ENCODE data around the gene ATXN10. TPM values are rescaled to one million over a fixed set of nuclear protein-coding genes. Genes with fewer than 3 reads are reported as not detected.
"Not testable (repeated sequence)": the region's sequence is repeated elsewhere in the genome, so short reads cannot be mapped to it uniquely, and the experiment has no call there.

ATXN10 gene, protein sequence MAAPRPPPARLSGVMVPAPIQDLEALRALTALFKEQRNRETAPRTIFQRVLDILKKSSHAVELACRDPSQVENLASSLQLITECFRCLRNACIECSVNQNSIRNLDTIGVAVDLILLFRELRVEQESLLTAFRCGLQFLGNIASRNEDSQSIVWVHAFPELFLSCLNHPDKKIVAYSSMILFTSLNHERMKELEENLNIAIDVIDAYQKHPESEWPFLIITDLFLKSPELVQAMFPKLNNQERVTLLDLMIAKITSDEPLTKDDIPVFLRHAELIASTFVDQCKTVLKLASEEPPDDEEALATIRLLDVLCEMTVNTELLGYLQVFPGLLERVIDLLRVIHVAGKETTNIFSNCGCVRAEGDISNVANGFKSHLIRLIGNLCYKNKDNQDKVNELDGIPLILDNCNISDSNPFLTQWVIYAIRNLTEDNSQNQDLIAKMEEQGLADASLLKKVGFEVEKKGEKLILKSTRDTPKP
- 97.7 and 103 TPM in 2 replicates for total RNA-seq (2014; rRNA removed; shearing (Covaris generic))

DNA sequence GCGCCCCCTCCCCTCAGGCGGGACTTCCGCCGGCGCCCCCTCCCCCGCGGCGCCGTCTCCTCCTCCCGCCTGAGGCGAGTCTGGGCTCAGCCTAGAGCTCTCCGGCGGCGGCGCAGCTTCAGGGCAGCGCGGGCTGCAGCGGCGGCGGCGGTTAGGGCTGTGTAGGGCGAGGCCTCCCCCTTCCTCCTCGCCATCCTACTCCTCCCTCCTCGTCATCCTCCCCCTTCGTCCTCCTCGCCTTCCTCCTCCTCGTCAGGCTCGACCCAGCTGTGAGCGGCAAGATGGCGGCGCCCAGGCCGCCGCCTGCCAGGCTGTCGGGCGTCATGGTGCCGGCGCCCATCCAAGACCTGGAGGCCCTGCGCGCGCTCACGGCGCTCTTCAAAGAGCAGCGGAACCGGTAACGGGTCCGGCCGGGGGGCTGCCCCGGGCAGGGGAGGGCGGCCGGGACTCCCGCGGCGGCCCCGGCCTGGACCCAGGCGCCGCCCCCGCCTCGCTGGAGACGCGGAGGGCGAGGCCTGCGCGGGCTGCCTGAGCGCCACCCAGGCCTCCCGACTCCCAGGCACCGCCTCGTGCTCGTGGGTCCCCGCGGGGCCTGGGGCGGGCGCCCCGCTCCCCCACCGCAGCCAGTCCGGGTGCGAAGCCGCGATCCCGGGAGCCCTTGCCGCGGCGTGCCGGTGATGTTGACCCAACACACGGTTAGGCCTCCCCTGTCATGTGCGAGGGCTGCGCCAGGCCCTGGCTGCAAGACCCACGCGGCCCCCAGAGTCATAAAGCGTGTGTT is at the start of gene ATXN10:
ATXN10 (plus strand) TSS at position 52 of the 781 bp plus-strand sequence; CDS start at position 282, 230 bp downstream.
- DNase-seq (ENCODE audit: low read depth) = peak; percentile 70

- no peak for DNase-seq (ENCODE audit: low read depth)
Measured at GRCh38 chr22:45621836-45622600, 49.6 kb upstream of the ATXN10 start.

DNA sequence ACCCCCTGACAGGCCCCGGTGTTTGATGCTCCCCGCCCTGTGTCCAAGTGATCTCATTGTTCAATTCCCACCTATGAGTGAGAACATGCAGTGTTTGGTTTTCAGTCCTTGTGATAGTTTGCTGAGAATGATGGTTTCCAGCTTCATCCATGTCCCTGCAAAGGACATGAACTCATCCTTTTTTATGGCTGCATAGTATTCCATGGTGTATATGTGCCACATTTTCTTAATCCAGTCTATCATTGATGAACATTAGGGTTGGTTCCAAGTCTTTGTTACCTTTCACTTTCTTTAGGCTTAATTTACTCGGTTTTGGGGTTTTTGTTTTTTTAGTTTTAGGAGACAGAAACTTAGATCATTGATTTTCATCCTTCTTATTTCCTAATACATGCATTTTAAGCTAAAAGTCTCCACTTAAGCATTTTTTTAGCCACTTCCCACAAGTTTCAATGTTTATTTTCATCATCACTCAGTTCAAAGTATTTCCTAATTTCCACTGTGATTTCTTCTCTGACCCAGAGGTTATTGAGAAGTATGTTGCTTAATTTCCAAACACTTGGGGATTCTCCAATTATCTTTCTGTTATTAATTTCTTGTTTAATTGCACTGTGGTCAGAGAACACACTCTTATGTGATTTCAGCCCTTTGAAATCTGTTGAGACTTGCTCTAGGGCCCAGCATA is 48.0 kb upstream of the ATXN10 start:
- not testable (repeated sequence) for DNase-seq (ENCODE audit: low read depth)

GRCh38 chr22:45626198-45626651 is 45.4 kb upstream of the ATXN10 start:
- no peak for DNase-seq (ENCODE audit: low read depth)

DNA sequence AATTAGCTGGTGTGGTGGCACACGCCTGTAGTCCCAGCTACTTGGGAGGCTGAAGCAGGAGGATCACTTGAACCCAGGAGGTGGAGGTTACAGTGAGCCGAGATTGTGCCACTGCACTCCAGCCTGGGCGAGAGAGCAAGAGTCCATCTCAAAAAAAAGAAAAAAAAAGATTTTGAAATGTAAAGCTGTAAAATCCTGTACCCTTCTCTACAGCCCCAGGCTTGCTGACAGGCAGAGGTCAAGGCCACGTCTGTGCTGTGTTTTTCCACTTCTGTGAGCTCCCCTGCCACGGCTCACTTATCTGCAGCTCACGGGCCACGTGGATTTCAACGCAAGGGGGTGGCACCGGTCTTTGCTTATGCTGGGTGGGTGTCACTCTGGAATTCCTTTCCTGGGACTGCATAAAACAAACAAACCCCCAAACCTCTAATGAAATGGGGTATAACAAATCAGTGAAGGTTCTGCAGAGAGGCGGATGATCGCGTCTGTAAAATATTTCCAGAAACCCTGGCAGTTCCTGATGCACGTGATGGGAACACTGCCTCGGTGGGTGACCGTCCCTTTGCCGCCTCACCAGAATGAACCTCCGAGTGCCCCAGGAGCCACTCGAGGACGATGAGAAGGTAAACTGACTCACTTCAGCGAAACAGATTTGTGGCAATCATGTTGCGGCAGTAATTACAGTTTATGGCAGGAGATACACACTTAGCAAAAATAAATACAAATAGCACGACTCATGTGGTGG is 44.0 kb upstream of the ATXN10 start:
- no peak for DNase-seq (ENCODE audit: low read depth)

DNA sequence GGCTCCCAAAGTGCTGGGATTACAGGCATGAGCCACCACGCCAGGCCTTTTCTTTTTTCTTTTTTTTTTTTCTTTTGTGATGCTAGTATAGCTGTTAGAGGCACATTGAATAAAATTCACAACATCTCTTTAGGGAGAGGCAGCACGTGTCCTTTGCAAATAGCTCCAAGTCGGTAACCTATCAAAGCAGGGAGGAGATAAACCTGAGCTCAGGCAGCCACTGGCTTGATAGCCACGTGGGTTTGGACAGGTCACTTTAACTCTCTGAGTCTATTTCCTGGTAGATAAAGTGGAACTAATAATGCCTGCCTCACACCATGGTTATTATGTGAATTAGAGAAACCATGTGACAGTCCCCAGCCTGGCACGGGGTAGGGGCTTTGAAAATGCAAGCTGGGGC is 43.1 kb upstream of the ATXN10 start:
- DNase-seq (ENCODE audit: low read depth) = no peak

DNA sequence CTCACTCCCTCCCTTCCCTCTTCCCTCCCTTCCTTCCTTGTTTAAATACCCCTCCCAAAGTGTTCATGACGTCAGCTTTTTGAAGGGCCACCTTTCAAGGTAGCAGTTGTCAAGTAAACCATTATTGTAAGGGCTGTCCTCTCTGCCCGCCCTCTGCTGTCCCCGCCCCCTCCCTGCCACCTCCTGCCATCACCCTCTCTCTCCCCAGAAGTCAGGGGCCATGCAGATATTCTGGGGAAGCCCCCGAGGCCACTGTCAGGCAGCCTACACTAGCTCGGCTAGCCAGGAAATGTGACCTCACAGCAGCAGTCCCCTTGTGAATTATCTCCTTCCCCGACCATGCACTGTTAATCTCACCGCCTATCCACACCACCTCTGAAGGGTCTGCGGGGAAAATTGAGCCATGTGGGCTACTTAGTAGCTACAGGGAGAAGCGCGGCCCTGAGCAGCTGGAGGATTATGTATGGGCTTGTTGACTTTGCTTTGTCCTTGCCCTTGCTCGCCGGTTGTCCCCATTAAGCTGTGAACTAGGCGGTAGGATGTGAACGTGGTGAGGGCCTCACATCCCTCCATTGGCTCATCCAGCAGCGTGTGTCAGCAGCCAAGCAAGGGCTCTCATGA is 42.1 kb upstream of the ATXN10 start:
- DNase-seq (ENCODE audit: low read depth) = no peak

GRCh38 chr22:45630436-45630835 is 41.2 kb upstream of the ATXN10 start:
- DNase-seq (ENCODE audit: low read depth) = no peak

DNA sequence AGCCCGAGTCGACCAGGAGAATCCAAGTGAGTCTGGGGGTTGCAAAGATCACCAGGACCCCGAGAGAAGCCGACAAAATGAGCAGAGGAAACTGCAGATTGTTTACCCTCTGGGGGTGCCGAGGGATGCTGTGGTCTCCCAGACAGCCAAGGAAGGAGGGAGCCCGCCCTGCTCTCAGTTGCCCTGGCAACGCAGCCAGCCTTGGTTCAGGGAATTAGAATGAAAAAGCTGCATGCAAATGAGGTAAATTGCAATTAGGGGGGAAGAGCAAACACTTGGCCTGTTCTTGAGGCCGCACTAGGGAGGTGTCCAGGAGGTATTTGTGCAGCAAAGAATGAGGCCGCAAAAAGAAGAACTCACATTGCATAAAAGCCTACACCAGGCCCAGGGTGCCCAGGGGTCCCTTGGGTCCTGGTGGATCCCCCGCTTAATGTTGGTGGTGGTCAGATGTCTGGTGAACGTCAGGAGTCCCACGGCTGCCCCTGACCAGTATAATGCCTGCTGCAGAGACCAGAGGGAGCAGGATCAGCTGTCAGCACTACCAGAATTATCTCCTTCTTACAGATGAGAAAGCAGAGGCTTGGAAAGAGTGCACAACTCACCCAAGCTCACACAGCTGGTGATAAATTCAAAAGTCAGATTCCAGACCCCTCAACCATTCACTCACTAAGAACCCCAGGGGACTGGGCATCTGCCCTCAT is 40.3 kb upstream of the ATXN10 start:
- DNase-seq (ENCODE audit: low read depth) = no peak

DNA sequence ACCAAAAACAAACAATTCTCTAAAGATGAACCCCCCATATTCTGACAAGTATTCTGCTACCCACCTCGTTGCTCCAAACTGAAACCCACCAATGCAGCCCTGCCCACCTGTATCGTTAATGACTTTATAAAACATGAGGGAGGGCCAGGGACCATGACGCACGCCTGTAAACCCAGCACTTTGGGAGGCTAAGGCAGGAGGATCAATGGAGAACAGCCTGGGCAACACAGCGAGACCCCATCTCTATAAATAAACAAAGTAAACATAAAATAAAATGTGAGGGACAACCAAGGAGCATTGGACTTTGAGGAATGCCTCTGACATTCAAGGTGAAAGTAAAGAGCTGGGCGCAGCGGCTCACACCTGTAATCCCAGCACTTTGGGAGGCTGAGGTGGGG is 39.8 kb upstream of the ATXN10 start:
- no peak for DNase-seq (ENCODE audit: low read depth)

- no peak for DNase-seq (ENCODE audit: low read depth)
Measured at GRCh38 chr22:45632791-45633515, 38.7 kb upstream of the ATXN10 start.

DNA sequence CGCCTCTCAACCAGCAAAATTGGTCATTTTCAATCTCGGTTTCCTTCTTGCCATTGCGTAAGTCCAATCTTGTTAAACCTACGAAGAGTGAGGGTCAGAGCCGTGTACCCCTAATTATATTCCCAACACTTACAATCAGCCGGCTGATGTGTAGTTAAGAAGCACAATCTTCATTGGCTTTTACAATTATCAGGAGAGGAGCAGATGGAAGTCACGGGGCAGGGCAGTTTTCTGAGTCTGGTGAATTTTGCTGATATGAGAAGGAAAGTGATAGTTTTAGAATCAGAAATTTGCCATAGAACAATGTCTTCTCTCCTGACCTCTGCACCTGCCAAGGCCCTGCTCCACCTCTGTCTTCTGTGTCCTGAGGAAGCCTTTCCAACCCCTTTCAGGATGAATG is 35.0 kb upstream of the ATXN10 start:
- DNase-seq (ENCODE audit: low read depth) = no peak

DNA sequence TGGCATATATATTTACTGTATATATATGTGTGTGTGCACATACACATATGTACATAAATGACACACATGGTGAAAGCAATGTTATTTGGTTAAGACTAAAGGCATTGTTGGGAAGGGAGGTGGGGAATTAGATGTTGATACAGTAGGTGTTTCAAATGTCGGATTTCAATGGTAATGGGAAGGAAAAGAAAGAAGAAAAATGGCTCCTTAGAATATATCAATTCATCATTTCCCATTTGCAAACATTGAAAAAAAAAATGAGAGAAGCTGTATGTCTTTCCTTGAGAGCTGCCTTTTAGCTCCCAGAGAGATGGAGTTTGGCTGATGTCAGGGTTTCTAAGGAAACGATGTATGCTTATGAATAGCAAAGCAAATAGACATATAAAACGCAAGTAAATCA is 33.4 kb upstream of the ATXN10 start:
- DNase-seq (ENCODE audit: low read depth) = no peak

DNA sequence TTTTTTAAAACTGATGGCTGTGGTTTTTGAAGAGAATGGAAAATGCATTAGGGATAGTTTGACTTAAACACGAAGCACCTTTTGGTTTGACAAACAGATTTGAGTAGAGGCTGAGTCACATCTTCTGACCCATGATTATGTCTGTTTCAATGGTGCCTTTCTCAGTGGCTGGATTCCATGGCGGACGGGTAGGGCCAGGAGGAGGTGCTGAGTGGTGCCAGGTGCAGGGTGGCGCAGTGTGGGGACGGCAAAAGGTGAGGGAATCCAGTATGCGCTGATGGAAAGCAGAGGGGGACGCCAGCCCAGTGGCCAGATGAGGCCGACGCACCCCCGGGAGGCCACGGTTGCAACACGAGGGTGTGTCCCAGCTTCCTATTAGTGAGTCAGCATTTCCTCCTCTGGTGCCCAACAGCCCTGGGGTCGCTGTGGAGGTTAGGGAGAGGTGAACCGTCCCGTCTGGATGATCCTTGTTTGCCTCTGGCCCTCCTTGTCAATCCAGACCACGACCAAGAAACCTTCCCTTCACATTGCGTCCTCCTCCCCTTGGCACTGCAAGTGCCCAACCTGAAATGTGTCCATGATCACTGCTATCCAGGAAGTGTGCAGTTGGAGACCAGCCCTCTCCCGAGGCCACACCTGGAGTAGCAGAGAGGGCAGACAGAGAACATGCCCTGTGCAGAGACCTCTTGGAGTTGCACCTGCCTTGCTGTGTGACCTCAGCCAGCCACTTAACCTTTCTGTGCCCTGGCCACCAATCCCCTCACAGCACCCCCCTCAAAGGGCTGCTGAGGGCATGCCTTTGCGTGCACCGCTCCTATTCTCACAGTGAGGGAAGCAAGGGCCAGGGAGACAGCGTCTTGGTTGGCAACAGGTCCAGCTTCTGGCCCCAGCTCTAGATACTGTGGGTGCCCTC is 32.5 kb upstream of the ATXN10 start:
- DNase-seq (ENCODE audit: low read depth) = peak; percentile 79

DNA sequence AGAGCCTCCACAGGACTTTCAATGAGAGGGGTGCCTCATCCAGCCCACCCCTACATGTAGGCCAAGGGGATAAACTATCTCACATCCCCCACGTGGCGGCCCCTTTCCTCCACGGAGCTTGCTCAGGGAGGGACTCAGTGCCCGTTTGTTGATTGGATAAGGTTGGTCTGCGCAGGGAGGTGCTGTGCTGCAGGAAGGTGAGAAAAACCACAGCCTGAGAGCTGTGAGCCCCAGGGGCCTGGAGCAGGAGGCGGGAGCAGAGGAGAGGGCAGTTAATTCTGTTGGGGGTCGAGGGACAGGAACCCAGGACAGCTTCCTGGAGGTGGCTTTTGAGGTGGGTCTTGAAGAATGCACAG is 31.9 kb upstream of the ATXN10 start:
- DNase-seq (ENCODE audit: low read depth) = no peak

GRCh38 chr22:45640291-45640940 is 31.2 kb upstream of the ATXN10 start:
- no peak for DNase-seq (ENCODE audit: low read depth)

GRCh38 chr22:45640941-45641621 is 30.6 kb upstream of the ATXN10 start:
- DNase-seq (ENCODE audit: low read depth) = no peak

Measured in RPMI7951 (cell line).